Neural crest cell (in vitro differentiated cells): ENCODE data around the gene PDZRN3. TPM values are rescaled to one million over a fixed set of nuclear protein-coding genes. Genes with fewer than 3 reads are reported as not detected.

Source experiments
- DNase-seq: peaks from one replicate; pipeline ENCODE4 v3.0.0; 2021; ENCODE audit warnings: low read depth, mixed read lengths, low spot score
- H3K27ac Mint-ChIP-seq: one replicate; pipeline ENCODE4 v1.8.0; 2021; ENCODE audit warnings: mild to moderate bottlenecking, mixed read lengths; ENCODE audit not compliant: unreplicated experiment
- H3K27me3 Mint-ChIP-seq: 2 replicates; pipeline ENCODE4 v1.8.0; 2021; ENCODE audit warnings: low read depth, mild to moderate bottlenecking, mixed read lengths
- H3K36me3 Mint-ChIP-seq: 2 replicates; pipeline ENCODE4 v1.8.0; 2021; ENCODE audit warnings: low read depth, mild to moderate bottlenecking, mixed read lengths
- H3K4me1 Mint-ChIP-seq: 2 replicates; pipeline ENCODE4 v1.8.0; 2021; ENCODE audit warnings: mixed read lengths
- H3K4me3 Mint-ChIP-seq: one replicate; pipeline ENCODE4 v1.8.0; 2021; ENCODE audit warnings: mild to moderate bottlenecking, mixed read lengths
- H3K9me3 Mint-ChIP-seq: 2 replicates; pipeline ENCODE4 v1.8.0; 2021; ENCODE audit warnings: mixed read lengths
- total RNA-seq: library from RNA; stranded (reverse); gene quantifications from 2 replicates; pipeline ENCODE4 v1.2.1, GENCODE V29; 2021
- TF ChIP-seq, protein P1 (sequence below): fragments of 200-600 bp; sonication (generic); conservative IDR thresholded peaks from 2 replicates; pipeline ENCODE4 v1.5.0; 2021; ENCODE audit warnings: antibody characterized with exemption, mild to moderate bottlenecking

Gene PDZRN3
- total RNA-seq, 1 donor from 2014 or later = 12.2 TPM

- H3K27ac Mint-ChIP-seq = no peak overlapping the region
- H3K36me3 Mint-ChIP-seq = no peaks in the 10 kb centered on the region
- no peak overlapping the region for H3K4me3 Mint-ChIP-seq
- DNase-seq = no peak
- H3K27me3 Mint-ChIP-seq = no peaks in the 10 kb centered on the region
- no peaks in the 10 kb centered on the region for H3K4me1 Mint-ChIP-seq
- no peaks in the 10 kb centered on the region for H3K9me3 Mint-ChIP-seq
- TF ChIP-seq, protein P1, sequence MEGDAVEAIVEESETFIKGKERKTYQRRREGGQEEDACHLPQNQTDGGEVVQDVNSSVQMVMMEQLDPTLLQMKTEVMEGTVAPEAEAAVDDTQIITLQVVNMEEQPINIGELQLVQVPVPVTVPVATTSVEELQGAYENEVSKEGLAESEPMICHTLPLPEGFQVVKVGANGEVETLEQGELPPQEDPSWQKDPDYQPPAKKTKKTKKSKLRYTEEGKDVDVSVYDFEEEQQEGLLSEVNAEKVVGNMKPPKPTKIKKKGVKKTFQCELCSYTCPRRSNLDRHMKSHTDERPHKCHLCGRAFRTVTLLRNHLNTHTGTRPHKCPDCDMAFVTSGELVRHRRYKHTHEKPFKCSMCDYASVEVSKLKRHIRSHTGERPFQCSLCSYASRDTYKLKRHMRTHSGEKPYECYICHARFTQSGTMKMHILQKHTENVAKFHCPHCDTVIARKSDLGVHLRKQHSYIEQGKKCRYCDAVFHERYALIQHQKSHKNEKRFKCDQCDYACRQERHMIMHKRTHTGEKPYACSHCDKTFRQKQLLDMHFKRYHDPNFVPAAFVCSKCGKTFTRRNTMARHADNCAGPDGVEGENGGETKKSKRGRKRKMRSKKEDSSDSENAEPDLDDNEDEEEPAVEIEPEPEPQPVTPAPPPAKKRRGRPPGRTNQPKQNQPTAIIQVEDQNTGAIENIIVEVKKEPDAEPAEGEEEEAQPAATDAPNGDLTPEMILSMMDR = no peak
Observed at GRCh38 chr3:73637042-73637441, 12.3 kb upstream of the PDZRN3 start.

- TF ChIP-seq, protein P1 = no peak
- no peak for DNase-seq
- no peaks in the 10 kb centered on the region for H3K36me3 Mint-ChIP-seq
- no peaks in the 10 kb centered on the region for H3K4me1 Mint-ChIP-seq
- no peak overlapping the region for H3K4me3 Mint-ChIP-seq
- no peak overlapping the region for H3K27ac Mint-ChIP-seq
- H3K9me3 Mint-ChIP-seq = no peaks in the 10 kb centered on the region
- H3K27me3 Mint-ChIP-seq = no peaks in the 10 kb centered on the region
Observed at GRCh38 chr3:73635254-73635653, 10.5 kb upstream of the PDZRN3 start.

- TF ChIP-seq, protein P1 = no peak
- H3K9me3 Mint-ChIP-seq = no peaks in the 10 kb centered on the region
- no peak overlapping the region for H3K27ac Mint-ChIP-seq
- H3K4me1 Mint-ChIP-seq = no peaks in the 10 kb centered on the region
- no peak overlapping the region for H3K4me3 Mint-ChIP-seq
- no peak for DNase-seq
- H3K27me3 Mint-ChIP-seq = no peaks in the 10 kb centered on the region
- H3K36me3 Mint-ChIP-seq = no peaks in the 10 kb centered on the region
Observed at GRCh38 chr3:73633916-73634344, 9.2 kb upstream of the PDZRN3 start.

DNA sequence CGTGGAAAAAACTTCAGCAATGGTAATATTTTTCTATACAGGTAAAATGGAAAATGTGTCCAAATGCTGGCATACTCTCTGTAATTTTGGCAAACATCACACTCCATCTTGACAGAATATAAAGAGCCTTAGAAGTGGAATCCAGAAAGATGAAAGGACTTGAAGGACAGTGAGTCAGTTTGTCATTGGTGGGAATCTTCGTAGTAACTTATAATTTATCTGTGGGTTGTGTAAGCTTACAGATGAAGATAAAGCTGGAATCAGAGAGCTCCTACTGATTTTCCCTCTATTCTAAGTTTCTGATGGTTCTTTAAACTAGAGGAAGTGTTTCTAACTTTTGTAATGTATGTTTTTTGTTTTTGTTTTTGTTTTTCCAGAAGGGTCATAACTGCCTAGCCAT lies 8.7 kb upstream of the PDZRN3 start:
- TF ChIP-seq, protein P1 = no peak

GRCh38 chr3:73626106-73626505 lies 1.4 kb upstream of the PDZRN3 start:
- Mint-ChIP-seq H3K27ac (no peak overlapping the region), H3K4me3 (peak overlapping the region; percentile 88), H3K9me3 (no peaks in the 10 kb centered on the region), H3K4me1 (peaks cover 44% of the 10 kb centered on the region), H3K27me3 (no peaks in the 10 kb centered on the region), H3K36me3 (no peaks in the 10 kb centered on the region)
- TF ChIP-seq, protein P1 = no peak
- DNase-seq = no peak

More for the DNA sequence above, 8.7 kb upstream of the PDZRN3 start:
- Mint-ChIP-seq H3K27me3 (no peaks in the 10 kb centered on the region), H3K27ac (no peak overlapping the region), H3K36me3 (no peaks in the 10 kb centered on the region), H3K9me3 (no peaks in the 10 kb centered on the region), H3K4me3 (no peak overlapping the region), H3K4me1 (no peaks in the 10 kb centered on the region)
- no peak for DNase-seq
